HG02943 (cell line): ENCODE data around the gene LPAR2.
"Not testable (repeated sequence)": the region's sequence is repeated elsewhere in the genome, so short reads cannot be mapped to it uniquely, and the experiment has no call there.

Experiments
- ATAC-seq: cut with Tn5 transposase; IDR thresholded peaks from one replicate; pipeline ENCODE4 v1.9.1; 2021; ENCODE audit warnings: mild to moderate bottlenecking, low read depth, moderate library complexity; ENCODE audit not compliant: unreplicated experiment

The LPAR2 gene

GRCh38 chr19:19633711-19634515, 5.9 kb upstream of the LPAR2 start:
- no peak for ATAC-seq

DNA sequence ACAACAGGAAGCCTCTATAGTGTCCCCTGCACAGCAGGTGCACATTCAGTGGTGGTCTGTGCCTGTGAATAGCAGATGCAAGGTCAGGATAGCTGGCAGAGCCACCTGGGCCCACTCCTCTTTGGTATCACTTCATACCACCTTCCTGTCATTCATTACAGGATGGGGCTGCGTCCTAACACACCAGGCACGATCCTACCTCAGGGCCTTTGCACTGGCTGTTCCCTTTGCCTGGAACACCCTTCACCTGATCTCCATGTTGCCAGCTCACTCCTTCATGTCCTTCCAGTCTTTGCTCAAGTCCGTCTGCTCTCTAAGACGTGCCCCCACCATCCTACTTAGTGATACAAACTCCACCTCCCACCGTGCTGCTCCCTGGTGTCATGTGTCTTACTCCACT, 4.6 kb upstream of the LPAR2 start:
- ATAC-seq = no peak

- no peak for ATAC-seq
Measured at GRCh38 chr19:19631346-19631745, 3.3 kb upstream of the LPAR2 start.

- ATAC-seq = no peak
Measured at GRCh38 chr19:19630426-19630825, 2.4 kb upstream of the LPAR2 start.

DNA sequence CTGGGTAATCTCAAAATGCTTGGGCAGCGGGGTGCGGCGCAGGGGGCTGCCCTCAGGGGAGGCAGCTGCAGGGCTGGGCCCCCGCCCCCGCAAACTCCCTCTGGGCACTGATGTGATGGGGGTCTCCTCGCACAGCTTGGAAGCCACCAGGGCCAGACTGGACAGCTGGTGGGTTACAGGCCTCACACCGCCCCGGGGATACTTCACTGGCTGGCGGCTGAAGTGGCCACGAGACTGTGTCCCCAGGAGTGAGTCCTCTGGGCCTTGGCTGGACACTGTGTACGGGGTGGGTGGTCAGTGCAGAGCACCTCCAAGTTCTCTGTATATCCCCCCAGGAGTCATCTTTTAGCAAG, 2.0 kb upstream of the LPAR2 start:
- no peak for ATAC-seq

DNA sequence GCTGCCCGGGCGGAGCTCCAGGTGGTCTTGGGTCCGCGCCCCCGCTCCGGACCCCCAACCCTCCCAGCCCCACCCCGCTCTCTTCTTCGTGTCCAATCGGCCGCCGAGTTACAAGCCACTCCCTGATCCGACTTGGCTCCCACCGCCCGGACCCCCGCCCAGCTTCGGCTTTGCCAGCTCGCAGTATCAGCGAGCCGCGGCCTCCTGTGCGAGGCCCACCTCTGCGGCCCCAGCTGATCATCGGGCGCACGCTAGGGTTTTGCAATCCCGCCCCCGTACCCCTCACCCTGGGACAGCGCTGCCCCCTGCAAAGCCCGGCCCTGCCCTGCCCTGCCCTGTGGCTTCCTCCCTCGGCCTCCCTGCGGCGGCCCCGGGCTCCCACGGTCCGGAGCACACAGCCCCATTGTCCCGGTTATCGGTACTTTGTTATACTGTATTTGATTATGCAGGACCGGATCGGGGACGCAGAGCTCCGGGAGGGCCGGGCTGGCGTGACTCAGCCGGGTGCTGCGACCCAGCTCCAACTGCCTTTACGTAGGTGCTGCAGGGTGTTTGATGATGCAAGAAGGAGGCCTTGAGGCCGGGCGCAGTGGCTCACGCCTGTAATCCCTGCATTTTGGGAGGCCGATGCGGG, 598 bp upstream of the LPAR2 start:
- ATAC-seq = no peak

GRCh38 chr19:19626516-19627472, 1.2 kb downstream of the LPAR2 start:
- no peak for ATAC-seq

- no peak for ATAC-seq
Measured at GRCh38 chr19:19624032-19624570, 3.9 kb downstream of the LPAR2 start.

DNA sequence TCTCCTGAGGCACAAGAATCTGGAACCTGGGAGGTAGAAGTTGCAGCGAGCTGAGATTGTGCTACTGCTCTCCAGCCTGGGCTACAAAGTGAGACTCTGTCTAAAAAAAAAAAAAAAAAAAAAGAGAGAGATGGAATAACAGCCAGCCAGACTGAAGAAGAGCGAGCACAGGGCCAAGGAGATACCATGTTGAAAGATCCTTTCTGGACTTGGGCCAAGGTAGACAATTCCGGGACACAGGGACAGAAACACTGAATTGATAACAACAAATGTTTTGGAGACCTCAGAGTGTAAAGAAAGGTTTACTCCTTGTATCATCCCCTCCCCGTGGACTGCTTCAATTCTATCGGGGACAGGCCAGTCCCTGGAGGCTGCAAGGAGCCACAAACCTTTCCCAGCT, 4.6 kb downstream of the LPAR2 start:
- ATAC-seq = no peak

DNA sequence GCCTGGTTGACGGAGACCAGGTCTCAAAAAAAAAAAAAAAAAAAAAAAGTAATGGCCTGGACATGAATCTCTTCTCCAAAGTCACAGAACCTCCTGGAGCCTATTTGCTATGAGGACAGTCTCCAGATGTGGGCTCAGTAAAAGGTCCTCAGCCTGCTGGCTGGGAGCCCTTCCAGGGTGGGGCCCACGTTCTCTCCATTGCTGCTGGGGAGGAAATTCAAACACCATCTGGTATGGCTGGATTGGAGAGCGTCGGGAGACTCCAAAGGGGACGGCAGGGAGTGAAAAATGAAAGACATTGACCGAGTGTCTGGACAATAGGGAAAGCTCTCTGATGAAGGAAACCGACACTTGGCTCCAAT, 8.2 kb downstream of the LPAR2 start:
- no peak for ATAC-seq

DNA sequence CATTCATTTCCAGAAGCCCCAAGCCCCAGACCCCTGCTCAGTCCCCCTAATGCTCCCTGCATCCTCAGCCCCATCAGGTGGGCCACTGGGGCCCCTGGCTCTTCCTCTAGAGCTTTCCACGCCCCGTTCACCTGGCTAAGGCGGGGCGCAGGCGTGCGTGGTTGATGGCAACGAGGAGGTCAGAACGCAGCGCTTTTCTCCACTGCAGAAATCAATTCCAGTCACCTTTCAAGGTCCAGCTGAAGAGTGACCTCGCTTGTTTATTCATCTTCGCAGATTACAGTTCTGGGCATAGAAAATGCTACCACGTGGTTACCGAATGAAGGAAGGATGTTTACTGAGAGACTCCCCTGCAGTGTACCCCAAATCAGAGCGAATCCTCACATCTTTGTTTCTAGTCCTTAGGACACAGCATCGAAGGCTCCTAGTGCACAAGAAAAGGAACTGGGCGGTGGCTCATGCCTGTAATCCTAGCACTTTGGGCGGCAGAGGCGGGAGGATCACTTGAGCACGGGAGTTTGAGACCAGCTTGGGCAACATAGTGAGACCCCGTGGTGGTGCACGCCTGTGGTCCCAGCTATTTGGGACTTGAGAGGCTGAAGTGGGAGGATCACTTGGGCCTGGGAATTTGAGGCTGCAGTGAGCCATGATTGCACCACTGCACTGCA, 8.7 kb downstream of the LPAR2 start:
- ATAC-seq = no peak

GRCh38 chr19:19618219-19619051, 9.6 kb downstream of the LPAR2 start, which contains the start of gene PBX4:
Gene PBX4, minus strand, starts transcription at chr19:19618687. Its CDS starts 58 bp downstream, at chr19:19618629.
- peak; percentile 91 for ATAC-seq

- ATAC-seq = no peak
Measured at GRCh38 chr19:19615086-19615485, 12.9 kb downstream of the LPAR2 start.

DNA sequence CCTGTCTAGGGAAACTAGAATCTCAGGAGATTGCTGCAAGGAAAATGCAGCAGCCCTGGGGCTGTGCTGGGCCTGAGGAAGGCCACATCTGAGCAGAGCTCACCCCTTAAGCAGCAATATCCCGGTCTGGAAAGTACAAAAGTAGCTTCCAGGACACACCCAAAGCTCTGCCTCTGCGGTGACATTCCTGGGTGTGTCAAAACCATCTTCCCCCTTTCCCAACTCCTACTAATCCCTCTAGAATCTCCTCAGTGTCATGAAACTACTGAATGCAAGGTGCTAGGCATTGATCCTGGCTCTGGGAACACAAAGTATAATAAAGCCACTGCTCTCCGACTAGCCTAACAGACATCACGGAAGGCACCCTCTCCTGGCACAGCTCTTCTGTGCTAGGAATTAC, 14.5 kb downstream of the LPAR2 start:
- no peak for ATAC-seq

DNA sequence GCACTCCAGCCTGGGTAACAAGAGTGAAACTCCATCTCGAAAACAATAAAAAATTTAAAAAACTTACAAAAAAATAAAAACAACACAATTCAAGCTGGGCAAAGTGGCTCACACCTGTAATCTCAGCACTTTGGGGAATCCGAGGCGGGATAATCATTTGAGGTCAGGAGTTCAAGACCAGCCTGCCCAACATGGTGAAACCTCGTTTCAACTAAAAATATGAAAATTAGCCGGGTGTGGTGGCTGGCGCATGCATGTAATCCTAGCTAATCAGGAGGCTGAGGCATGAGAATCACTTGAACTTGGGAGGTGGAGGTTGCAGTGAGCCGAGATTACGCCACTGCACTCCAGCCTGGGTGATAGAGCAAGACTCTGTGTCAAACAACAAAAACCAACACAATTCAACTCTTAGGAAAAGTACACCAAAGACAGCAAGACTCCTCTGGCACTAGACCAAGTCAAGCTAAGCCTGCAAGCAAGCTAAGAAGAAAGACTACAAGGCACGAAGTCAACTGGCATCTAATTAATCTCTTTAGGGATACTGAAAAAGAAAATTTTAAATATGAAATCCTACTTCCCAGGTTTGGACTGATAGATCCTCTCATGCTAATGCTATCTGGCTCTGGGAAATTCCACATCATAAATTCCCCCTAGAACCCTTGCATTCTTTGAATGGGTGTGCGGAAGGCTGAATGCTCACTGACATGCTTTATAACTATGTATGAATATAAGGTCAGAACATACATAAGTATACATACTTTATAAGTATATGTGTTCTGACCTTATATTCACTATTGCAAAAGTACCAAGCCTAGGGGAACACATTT, 17.4 kb downstream of the LPAR2 start:
- no peak for ATAC-seq

DNA sequence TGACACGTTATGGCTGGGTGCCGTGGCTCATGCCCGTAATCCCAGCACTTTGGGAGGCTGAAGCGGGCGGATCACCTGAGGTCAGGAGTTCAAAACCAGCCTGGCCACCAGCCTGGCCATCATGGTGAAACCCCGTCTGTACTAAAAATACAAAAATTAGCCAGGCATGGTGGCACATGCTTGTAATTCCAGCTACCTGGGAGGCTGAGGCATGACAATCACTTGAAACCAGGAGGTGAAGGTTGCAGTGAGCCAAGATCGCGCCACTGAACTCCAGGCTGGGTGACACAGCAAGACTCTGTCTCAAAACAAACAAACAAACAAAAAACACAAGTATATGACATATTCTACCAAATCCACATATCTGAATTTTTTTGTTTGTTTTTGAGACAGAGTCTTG, 21.3 kb downstream of the LPAR2 start:
- not testable (repeated sequence) for ATAC-seq

DNA sequence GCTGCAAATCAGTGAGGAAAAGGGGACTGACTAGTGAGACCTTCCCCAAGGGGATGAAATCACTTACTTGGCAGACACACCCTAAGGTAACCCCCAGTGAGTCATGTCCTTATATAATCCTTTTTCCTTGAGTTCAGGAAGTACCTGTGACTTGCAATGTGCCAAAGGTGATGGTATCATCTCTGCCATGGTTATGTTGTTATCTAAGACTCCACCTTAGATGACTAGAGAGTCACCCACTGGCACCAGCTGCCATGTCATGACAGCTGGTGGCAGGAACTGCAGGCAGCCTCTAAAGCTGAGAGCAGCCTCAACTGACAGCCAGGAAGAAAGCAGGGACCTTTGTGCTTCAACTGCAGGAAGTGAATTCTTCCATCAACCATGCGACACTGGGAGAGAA, 22.0 kb downstream of the LPAR2 start:
- no peak for ATAC-seq

GRCh38 chr19:19602713-19603324, 25.2 kb downstream of the LPAR2 start:
- no peak for ATAC-seq
